Gastroesophageal sphincter (tissue), 3 donors: ENCODE results near the gene DNAH8.

ENCODE experiments used
- EP300 ChIP-seq: sonication (generic); formaldehyde crosslinking; IDR thresholded peaks from one replicate; pipeline ENCODE4 v1.6.1; 2017; ENCODE audit warnings: antibody characterized with exemption, mild to moderate bottlenecking
- POLR2A ChIP-seq, 2 donors: fragments of 450-650 bp; IDR thresholded peaks; one replicate each; pipeline ENCODE4 v1.6.1; 2017; ENCODE audit warnings: antibody characterized with exemption in 2 of 2, mild to moderate bottlenecking in 2 of 2, moderate library complexity in 1 of 2
- POLR2AphosphoS5 ChIP-seq: sonication (generic); formaldehyde crosslinking; IDR thresholded peaks from one replicate; pipeline ENCODE4 v1.6.1; 2017; ENCODE audit warnings: antibody characterized with exemption
- TF ChIP-seq, protein P1 (sequence below), 4 experiments: fragments of 200-600 bp in 2 of 4; fragments of 450-650 bp in 2 of 4; sonication (generic) in 1 of 4; IDR thresholded peaks; one replicate each; pipeline ENCODE4 v1.5.1; 2017 to 2019; ENCODE audit warnings: antibody characterized with exemption in 4 of 4, mild to moderate bottlenecking in 2 of 4, moderate library complexity in 2 of 4

DNA sequence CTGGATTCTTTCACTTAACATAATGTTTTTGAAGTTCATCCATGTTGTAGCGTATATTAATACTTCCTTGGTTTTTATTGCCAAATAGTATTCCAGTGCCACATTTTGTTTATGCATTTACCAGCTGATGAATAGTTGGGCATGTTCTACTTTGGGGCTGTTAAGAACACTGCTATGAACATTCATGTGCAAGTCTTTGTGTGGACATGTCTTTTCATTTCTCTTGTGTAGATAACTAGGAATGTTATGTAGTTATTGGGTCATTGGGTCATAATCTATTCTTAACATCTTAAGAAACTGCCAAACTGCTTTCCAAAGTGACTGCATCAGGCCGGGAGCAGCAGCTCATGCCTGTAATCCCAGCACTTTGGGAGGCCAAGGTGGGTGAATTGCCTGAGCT is 289.7 kb downstream of the DNAH8 start:
- TF ChIP-seq, protein P1, sequence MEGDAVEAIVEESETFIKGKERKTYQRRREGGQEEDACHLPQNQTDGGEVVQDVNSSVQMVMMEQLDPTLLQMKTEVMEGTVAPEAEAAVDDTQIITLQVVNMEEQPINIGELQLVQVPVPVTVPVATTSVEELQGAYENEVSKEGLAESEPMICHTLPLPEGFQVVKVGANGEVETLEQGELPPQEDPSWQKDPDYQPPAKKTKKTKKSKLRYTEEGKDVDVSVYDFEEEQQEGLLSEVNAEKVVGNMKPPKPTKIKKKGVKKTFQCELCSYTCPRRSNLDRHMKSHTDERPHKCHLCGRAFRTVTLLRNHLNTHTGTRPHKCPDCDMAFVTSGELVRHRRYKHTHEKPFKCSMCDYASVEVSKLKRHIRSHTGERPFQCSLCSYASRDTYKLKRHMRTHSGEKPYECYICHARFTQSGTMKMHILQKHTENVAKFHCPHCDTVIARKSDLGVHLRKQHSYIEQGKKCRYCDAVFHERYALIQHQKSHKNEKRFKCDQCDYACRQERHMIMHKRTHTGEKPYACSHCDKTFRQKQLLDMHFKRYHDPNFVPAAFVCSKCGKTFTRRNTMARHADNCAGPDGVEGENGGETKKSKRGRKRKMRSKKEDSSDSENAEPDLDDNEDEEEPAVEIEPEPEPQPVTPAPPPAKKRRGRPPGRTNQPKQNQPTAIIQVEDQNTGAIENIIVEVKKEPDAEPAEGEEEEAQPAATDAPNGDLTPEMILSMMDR (IDR thresholded peaks at IDR 0.05), result no peak
- TF ChIP-seq POLR2A (IDR thresholded peaks at IDR 0.05) (no peak), POLR2AphosphoS5 (no peak), EP300 (no peak)
